GM06990 (cell line): ENCODE results near the gene MSMB.
A peak's percentile ranks its signal among the peaks of the same experiment; 100 is the strongest.

Experiments
- DNase-seq: peaks from one replicate; pipeline ENCODE4 v3.0.0-alpha.2; 2011; ENCODE audit not compliant: insufficient read length; ENCODE audit errors: extremely low read depth
- H3K27me3 ChIP-seq: replicated peaks from 2 replicates; pipeline ENCODE4 v1.6.0; 2011; ENCODE audit warnings: low read length; ENCODE audit not compliant: control insufficient read depth, insufficient read depth
- H3K36me3 ChIP-seq: 2 replicates; pipeline ENCODE4 v1.5.1; 2011; ENCODE audit warnings: low read length; ENCODE audit not compliant: control insufficient read depth, insufficient read depth
- H3K4me3 ChIP-seq: replicated peaks from 2 replicates; pipeline ENCODE4 v1.5.1; 2011; ENCODE audit warnings: low read depth, mild to moderate bottlenecking, control low read depth, low read length
- TF ChIP-seq, protein P1 (sequence below): IDR thresholded peaks from 2 replicates; pipeline ENCODE4 v1.5.1; 2011; ENCODE audit warnings: low read length, control low read depth, mild to moderate bottlenecking, inconsistent platforms; ENCODE audit not compliant: insufficient read depth, poor library complexity, severe bottlenecking

Gene MSMB

GRCh38 chr10:46033602-46034011 lies 12.5 kb downstream of the MSMB start:
- Histone ChIP-seq H3K36me3 (no peaks in the 10 kb centered on the region), H3K4me3 (no peak overlapping the region), H3K27me3 (no peaks in the 10 kb centered on the region)
- no peak for DNase-seq
- TF ChIP-seq, protein P1, sequence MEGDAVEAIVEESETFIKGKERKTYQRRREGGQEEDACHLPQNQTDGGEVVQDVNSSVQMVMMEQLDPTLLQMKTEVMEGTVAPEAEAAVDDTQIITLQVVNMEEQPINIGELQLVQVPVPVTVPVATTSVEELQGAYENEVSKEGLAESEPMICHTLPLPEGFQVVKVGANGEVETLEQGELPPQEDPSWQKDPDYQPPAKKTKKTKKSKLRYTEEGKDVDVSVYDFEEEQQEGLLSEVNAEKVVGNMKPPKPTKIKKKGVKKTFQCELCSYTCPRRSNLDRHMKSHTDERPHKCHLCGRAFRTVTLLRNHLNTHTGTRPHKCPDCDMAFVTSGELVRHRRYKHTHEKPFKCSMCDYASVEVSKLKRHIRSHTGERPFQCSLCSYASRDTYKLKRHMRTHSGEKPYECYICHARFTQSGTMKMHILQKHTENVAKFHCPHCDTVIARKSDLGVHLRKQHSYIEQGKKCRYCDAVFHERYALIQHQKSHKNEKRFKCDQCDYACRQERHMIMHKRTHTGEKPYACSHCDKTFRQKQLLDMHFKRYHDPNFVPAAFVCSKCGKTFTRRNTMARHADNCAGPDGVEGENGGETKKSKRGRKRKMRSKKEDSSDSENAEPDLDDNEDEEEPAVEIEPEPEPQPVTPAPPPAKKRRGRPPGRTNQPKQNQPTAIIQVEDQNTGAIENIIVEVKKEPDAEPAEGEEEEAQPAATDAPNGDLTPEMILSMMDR = no peak

DNA sequence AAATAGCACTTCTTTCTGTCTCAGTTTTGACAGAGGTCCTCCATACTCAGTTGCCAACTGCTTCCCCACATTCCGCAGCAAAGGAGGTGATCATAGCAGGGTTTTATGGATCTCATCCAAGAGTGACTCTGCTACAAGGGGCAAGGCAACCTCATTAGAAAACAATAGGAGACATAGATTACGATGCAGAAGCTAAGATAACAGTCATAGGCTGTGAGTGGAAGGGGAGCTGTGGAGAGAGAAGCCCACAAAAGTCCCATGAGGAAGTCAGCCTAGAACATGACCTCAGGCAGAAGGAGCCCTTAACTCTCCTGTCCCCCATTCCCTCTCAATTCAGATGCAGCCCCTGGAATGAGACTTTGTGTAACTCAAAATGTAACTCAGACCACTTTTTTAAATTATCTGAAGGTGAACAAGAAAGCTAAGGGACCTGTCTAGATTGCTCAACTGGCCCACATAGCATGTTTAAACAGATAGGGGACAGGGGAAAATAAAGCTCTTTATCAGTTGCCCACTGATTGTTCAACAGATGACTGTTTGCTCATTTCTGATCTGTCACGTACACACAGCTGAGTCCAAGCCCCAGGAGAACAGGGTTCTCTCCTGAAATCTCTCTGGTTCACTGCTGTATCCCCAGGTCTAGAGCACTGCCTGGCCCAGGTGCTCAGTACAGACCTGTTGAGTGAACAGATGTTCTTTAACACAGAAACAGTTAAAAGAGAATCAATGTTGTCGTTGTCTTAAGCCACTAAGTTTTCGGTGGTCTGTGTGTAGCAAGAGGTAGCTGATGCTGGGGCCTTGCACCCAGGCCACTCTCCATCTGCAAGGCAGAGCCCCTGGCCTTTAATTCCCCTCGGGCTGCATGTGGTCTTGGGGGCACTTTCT lies 14.2 kb downstream of the MSMB start:
- no peak for DNase-seq
- TF ChIP-seq, protein P1 = no peak
- Histone ChIP-seq H3K27me3 (no peaks in the 10 kb centered on the region), H3K36me3 (no peaks in the 10 kb centered on the region), H3K4me3 (no peak overlapping the region)

DNA sequence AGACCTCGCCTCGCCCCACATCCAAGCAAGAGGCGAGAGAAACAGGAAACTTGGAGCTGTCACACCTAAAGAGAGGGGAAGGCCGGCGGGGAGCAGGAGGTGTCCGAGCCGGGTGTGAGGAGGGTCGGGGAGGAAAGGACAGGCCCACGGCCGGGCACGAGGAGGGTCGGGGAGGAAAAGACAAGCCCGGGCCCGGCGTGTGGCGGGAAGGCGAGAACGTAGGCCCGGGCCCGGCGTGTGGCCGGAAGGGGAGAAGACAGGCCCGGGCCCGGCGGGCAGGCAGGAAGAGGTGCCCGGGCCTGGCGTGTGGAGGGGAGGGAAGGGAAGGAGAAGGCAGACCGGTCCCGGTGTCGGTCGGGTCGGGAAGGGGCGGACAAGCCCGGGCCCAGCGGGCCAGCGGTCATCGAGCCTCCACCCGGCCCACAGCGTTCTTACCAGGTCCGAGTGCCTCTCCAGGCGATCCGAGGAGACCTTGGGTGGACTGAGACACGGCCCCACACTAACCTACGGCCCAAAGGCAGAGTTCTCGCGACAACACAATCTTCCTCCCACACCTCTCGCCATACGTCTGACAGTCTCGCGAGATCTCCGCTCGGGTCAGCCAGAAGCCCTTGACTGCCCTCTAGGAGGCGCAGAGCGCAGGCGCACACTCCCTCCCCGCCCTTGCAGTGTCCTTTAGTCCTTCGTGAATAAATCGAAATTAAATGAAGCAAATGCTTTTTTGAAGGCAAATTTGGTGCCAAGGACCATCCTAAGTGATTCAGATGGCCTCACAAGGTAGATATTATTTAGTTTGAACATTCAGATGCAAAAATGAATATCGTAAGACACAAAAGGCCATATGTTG lies 15.8 kb downstream of the MSMB start, which contains the start of gene NCOA4:
TSS of gene NCOA4 (minus strand) at position 533 of the 847 bp plus-strand sequence. CDS start 13,943 bp downstream, outside the sequence.
- Histone ChIP-seq H3K27me3 (no peaks in the 10 kb centered on the region), H3K4me3 (peak within 1 kb of the TSS; percentile 78), H3K36me3 (no peaks in the 10 kb centered on the region; the same call in 1 of the 2 replicates)
- TF ChIP-seq, protein P1 = peak; percentile 85
- peak; percentile 91 for DNase-seq

- no peak for DNase-seq
- Histone ChIP-seq H3K4me3 (peak overlapping the region; percentile 78), H3K27me3 (no peaks in the 10 kb centered on the region), H3K36me3 (no peaks in the 10 kb centered on the region; the same call in none of the 2 replicates)
- TF ChIP-seq, protein P1 = no peak
Observed at GRCh38 chr10:46029461-46030030, 16.5 kb downstream of the MSMB start.

DNA sequence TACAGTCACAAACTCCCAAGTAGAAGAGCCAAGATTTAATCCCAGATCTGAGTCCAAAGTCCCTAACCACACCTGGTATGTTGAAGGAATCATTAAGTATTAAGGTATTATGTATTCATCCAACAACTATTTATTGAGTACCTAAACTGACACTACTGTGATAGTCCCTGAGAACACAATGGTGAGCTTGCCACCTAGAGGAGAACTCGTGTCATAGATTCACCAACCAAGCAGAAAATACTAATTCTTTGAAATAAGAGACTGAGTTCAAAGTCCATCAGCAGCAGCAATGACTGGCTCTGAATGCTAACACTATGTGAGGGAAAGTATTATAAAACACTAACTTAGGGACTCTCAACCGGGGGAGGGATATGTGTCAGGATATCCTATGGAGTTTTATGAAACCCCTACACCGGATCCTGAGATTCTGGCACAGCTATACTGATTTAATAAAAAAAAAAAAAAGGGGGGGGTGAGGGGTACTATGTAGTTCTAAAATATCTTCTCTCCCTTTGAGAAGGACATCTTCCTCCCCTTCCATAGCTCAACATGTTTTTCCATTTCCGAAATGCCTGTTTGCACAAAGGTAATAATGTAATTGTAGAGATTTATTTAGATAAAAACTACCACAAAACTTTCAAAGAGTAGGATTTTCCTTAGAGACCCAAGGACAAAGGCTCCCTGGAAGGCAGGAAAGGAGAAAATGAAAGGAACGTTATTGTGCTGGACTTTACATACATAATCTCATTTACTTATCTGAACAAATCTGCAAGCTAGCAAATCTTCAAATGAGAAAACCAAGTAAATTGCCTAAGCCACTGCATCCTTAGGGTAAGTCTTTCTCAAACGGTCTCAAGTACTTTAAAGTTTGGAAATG lies 17.2 kb downstream of the MSMB start:
- TF ChIP-seq, protein P1 = peak; percentile 72
- Histone ChIP-seq H3K4me3 (peak overlapping the region; percentile 78), H3K36me3 (no peaks in the 10 kb centered on the region; the same call in none of the 2 replicates), H3K27me3 (no peaks in the 10 kb centered on the region)
- DNase-seq = peak; percentile 23
